Stromal cell of bone marrow (primary cell): ENCODE measurements around the gene TTC39A.

Experiments
- DNase-seq: peaks from one replicate; pipeline ENCODE4 v3.0.0-alpha.2; 2012; ENCODE audit warnings: low read depth

TTC39A gene

DNA sequence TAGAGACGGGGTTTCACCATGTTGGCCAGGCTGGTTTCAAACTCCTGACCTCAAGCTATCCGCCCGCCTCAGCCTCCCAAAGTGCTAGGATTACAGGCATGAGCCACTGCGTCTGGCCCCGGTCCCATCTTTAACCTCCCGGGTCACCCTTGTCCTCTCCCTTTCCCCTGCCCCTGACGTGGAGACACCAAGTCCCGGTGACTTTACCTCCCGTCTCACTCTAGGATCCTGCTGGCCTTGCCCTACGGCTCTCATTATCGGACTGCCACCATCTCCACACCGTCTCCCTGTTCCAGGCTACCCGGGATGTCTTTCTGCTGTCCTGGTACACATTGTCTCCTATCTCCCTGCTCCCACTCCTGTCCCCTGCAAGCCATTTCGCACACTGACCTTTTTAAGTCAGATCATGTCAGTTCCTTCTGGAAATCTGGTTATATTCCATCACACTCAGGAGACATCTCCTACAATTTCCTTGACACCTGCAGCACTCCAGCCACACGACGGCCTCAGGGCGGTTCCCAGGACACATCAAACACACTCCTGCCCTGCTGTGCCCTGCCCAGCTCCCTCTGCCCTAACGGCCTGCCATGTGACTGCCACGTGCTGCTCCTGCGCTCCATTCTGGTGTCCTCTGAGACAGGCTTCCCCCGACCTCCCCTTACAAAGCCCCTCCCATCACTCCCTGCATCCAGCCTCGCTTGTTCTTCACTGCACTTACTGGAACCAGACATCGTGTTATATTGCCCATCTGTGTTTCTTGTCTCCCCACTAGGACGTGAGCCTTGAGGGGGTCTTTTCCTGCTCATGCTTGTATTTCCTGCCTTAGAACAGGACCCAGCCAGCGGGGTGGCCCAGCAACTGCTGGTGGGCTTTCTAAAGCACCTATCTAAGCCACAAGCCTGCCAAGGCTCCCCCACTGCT, 32.7 kb downstream of the TTC39A start:
- DNase-seq: no peak

GRCh38 chr1:51296383-51297357, 33.7 kb downstream of the TTC39A start:
- peak; percentile 53 for DNase-seq

DNA sequence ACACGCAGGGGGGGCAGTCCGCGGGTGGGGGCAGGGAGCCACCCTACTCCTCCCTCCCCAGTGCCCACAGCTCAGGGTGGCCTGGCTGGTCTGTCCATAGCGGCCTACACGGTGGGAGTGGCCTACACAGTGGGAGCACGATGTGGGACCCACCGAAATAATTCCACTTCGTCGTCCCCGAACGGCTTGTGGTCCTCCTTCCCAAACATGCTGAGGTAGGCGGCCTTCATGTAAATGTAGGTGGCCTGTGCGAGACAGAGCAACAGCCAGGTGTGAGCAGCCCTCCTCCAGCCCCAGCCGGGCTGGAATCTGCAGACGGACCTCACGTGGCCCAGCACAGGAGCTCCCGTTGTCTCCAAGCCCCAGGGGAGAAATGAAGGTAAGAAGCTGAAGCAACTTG, 34.4 kb downstream of the TTC39A start:
- DNase-seq: no peak

GRCh38 chr1:51294566-51295184, 35.7 kb downstream of the TTC39A start:
- DNase-seq: no peak

- DNase-seq: no peak
These were observed 36.4 kb downstream of the TTC39A start for GRCh38 chr1:51293898-51294515.

DNA sequence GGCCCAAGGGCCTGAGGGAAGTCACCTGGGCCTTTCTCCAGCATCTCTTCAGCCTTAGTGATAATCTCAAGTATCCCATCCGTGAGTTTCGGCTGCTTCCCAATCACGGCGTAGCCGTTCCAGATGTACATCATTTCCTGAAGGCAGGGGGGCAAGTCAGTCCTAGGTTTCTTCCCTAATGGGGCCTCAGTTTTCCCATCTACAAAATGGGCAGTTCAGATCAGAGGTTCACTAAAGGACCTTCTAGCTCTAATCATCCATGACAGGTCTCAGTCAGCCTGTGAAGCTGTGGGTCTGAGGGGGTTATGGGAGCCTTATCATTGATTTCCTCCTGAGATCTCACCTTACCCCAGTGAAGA, 39.9 kb downstream of the TTC39A start:
- no peak for DNase-seq

DNA sequence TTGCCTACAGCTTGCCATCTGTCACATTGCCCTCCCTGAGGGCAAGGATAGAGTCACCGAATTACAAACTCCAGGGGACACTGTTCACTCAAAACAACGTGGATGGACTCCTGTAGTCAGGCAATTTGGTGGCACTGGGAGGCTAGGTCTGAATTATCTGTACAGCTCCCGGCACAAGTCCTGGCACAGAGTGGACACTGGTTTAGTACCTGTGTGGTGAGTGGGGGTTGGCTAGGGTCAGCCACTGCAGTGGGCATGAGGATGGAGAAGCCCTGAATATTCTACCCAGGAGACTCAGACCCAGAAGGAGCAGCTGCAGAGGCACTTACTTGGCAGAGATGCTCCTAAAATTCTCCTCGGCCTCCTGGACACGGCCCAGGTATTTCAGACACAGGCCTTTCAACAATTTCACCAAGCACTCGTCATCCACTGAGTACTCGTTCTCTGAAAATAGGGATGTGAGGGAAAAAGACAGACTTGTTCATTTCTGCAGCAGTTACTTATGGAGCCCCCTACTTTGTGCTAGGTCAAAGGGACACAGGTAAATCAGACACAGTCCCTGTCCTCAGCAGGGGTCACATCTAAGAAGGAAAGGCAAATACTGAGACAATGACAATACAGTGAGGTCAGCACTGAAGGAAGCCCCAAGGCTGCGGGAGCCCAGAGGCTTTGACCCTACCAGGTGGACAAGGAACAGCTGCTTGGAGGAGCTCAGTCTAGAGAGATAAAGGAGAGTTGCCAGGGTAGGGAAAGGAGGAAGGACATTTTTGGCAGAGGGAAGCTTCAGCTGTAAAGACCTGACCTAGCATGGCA, 40.5 kb downstream of the TTC39A start:
- no peak for DNase-seq

DNA sequence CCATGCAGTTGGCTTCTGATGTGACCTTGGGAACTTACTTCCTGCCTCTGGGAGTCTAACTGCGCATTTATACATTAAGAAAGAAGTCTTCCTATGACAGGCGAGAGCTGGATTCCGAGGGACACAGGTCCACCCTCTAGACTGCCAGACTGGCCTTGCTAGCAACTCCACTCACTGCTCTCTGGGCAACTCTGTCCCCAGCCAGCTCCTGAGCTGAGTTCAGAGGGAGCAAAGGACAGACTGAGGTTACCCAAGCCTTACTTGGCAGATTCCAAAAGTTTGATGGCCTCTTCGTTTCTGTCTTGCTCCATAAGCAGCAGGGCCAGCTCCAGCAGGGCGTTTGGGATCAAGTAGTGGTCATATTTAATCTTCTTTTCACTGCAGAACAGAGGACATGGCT, 41.8 kb downstream of the TTC39A start:
- no peak for DNase-seq

DNA sequence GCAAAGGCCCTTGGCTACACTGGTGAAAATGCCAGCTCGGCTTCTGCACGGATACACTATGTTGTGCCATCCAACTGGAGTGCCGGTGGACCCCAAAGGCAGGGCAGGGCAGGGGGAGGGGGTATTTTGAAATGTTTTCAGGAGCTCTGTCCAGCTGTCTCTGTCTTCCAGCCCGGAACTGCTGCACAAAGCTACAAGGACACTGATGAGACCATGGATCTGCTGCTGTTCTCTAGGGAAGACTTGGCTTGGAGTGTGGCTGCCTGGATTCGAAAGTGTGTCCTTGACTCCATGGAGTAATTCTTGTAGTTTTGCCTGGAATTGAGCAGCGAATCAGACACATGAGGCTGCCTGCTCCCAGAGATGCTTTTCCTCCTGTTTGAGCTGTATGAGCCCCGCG, 42.4 kb downstream of the TTC39A start:
- no peak for DNase-seq

- DNase-seq: no peak
These were observed 45.3 kb downstream of the TTC39A start for GRCh38 chr1:51285055-51285454.

- DNase-seq: no peak
These were observed 45.8 kb downstream of the TTC39A start for GRCh38 chr1:51284487-51284954.

DNA sequence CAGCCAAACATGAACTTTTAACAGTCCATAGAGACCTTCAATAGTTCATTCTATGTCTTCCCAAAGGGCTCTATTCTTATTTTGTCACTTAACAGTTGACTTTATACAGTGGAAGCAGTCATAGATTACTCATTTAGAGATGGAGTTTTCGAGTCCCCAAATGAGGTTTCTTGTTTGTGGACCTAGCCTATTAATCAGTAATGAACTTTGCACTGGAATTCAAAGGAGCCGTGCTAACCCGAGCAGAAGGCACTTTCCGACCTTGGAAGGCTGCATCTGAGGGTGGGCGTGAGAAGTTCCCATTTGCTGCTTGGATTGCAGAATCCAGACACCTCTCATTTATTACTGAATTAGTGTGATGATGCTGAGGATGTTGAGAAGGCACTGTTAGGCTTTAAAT, 46.4 kb downstream of the TTC39A start:
- DNase-seq: no peak

DNA sequence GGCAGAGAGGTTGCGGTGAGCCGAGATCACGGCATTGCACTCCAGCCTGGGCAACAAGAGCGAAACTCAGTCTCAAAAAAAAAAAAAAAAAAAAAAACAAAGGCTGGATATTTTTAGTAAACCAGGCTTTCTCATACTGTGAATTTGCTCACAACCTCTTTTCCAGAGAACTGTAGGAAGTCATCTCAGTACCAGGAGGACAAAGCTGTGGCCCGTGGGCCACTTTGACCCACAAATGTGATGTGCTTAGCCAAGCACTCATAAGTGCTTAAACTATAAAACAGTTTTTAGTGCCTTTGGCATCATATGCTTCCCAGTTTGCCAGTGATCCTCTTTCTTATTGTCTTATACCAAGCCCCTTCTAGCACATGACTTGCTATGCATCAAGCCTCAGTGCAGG, 47.8 kb downstream of the TTC39A start:
- no peak for DNase-seq

- no peak for DNase-seq
These were observed 48.6 kb downstream of the TTC39A start for GRCh38 chr1:51281807-51282206.

- DNase-seq: no peak
These were observed 49.9 kb downstream of the TTC39A start for GRCh38 chr1:51280321-51280978.

DNA sequence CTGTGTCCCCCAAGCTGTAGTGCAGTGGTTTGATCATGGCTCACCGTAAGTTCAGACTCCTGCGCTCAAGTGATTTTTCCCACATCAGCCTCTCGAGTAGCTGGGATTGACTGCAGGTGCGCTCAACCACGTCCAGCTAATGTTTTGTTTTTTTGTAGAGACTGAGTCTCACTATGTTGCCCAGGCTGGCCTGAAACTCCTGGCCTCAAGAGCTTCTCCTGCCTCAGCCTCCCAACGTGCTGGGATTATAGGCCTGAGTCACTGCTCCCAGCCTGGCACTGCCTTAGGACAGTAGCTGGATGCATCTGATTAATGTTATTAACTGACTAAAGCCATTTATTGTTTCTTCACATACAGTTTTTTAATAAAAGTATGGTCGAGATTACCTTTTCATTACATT, 54.1 kb downstream of the TTC39A start:
- DNase-seq: no peak

- no peak for DNase-seq
These were observed 55.7 kb downstream of the TTC39A start for GRCh38 chr1:51274676-51275075.

DNA sequence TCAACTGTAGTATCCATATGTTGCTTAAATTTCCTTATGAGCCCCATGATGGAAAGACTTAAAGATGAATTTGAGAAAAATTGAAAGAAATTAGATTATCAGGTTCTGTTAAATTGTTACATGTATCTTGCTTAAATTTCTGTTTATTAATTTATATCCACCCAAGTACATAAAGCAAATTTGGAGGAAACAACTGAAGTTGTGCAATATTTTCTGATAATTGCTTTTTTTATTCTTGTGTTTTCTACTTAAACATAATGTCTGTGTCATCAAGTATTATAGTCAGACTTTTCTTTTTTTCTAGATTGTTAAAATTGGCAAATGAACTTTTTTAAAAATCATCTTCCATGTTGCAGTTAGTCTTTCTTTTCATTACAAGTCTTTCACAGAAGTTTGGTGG, 57.4 kb downstream of the TTC39A start:
- DNase-seq: no peak

DNA sequence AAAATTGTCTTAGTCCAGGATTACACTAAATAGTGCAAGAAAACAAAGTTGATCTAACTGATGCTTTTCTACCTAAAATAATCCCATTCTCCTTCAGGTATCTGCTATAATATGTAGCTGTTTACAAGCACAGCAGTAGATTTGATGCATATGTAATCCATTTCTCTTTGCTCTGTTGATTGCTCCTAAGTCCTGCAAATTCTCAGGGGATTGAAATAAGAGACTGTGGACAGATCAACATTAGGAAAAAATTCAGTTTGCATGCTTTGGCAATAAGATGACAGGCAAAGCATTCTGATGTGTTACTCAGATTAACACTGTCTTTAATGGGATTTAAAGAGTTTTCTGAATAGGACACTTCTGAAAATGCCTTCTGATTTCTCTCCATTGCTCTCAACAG, 59.6 kb downstream of the TTC39A start:
- peak; percentile 41 for DNase-seq

DNA sequence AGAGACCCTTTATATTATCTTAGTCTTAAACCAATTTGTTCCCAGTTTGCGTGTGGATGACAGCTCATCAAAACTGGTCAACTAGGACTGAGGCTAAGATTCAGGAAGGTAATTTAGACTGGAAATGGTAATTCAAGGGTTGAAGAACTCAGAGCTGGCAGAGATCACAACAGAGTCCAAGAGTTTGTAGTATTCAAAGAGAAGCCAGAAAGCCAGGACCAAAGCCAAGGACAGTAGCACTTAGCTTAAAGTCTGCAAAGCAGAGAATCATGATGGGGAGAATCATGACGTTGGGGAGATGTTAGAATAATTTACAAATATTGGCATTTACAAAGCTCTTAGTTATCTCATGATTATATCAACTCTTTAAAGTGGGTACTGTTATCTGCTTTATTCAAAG, 61.7 kb downstream of the TTC39A start:
- DNase-seq: peak; percentile 26

GRCh38 chr1:51266791-51267190, 63.6 kb downstream of the TTC39A start:
- DNase-seq: no peak
